ENCODE data around the gene PHACTR3.

PHACTR3 gene

DNA sequence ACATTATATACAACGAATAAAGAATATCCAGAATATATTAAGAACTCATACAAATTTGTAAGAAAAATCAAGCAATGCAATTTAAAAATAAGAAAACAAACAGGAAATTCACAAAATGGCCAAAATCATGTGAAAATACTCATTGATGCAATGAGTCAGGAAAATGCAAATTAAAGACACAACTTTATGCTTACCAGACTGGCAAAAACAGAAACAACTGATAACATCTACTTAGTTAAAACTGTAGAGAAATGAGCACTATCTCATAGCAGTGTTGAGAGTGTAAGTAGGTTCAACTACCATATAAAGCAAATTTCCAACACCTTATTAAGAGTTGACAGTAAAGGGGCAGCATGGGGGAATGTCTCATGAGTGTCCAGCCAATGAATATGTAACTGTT lies 266.8 kb downstream of the PHACTR3 start:
- H3K4me2 ChIP-seq (ENCODE audit: low read length): no peak overlapping the region
- no peaks in the 10 kb centered on the region for H3K27me3 ChIP-seq (ENCODE audit: insufficient read depth, low read length)
- no peaks in the 10 kb centered on the region for H3K79me2 ChIP-seq (ENCODE audit: insufficient read depth, low read length)
- no peaks in the 10 kb centered on the region for H3K36me3 ChIP-seq (ENCODE audit: insufficient read depth, low read length)
- no peaks in the 10 kb centered on the region for H3K9me3 ChIP-seq (ENCODE audit: low read length)
- H3K4me1 ChIP-seq (ENCODE audit: insufficient read depth, low read length, severe bottlenecking): no peaks in the 10 kb centered on the region
- no peaks in the 10 kb centered on the region for H3K9me2 ChIP-seq (ENCODE audit: low read depth, low read length)
- H3K9ac ChIP-seq (ENCODE audit: low read length): no peak overlapping the region
- no peak overlapping the region for H2AFZ ChIP-seq (ENCODE audit: low read length)
- H4K20me1 ChIP-seq (ENCODE audit: insufficient read depth, low read length): no peaks in the 10 kb centered on the region
- no peak overlapping the region for H3K27ac ChIP-seq (ENCODE audit: low read depth, low read length, poor library complexity, severe bottlenecking)
- no peak for TF ChIP-seq EZH2 (IDR thresholded peaks at IDR 0.05; ENCODE audit: borderline replicate concordance, low read length)
- TF ChIP-seq, protein P1, sequence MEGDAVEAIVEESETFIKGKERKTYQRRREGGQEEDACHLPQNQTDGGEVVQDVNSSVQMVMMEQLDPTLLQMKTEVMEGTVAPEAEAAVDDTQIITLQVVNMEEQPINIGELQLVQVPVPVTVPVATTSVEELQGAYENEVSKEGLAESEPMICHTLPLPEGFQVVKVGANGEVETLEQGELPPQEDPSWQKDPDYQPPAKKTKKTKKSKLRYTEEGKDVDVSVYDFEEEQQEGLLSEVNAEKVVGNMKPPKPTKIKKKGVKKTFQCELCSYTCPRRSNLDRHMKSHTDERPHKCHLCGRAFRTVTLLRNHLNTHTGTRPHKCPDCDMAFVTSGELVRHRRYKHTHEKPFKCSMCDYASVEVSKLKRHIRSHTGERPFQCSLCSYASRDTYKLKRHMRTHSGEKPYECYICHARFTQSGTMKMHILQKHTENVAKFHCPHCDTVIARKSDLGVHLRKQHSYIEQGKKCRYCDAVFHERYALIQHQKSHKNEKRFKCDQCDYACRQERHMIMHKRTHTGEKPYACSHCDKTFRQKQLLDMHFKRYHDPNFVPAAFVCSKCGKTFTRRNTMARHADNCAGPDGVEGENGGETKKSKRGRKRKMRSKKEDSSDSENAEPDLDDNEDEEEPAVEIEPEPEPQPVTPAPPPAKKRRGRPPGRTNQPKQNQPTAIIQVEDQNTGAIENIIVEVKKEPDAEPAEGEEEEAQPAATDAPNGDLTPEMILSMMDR (IDR thresholded peaks at IDR 0.05; ENCODE audit: low read length): no peak
- no peaks in the 10 kb centered on the region for H3F3A ChIP-seq (ENCODE audit: insufficient read depth, low read length)
- no peak overlapping the region for H3K4me3 ChIP-seq (ENCODE audit: low read depth, low read length, poor library complexity, severe bottlenecking)

DNA sequence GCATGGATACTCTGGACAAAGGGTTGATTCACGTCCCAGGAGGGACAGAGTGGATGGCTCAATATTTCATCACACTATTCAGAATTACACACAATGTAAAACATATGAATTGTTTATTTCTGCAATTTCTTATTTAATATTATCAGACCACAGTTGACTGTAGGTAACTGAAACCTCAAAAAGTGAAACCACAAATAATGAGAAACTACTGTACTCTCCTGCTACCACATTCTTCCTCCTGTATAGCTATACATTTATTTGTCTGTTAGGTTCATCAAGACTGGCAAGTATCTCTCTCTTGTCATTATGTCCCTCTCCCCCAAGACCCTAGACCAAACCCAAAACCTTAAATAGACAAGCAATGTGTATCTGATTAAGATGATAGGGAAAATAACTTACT lies 269.1 kb downstream of the PHACTR3 start:
- Histone ChIP-seq H3K9ac (ENCODE audit: low read length) (no peak overlapping the region), H3K4me1 (ENCODE audit: insufficient read depth, low read length, severe bottlenecking) (no peaks in the 10 kb centered on the region), H2AFZ (ENCODE audit: low read length) (no peak overlapping the region), H3K9me3 (ENCODE audit: low read length) (no peaks in the 10 kb centered on the region), H3K27me3 (ENCODE audit: insufficient read depth, low read length) (no peaks in the 10 kb centered on the region), H3K9me2 (ENCODE audit: low read depth, low read length) (no peaks in the 10 kb centered on the region), H4K20me1 (ENCODE audit: insufficient read depth, low read length) (no peaks in the 10 kb centered on the region), H3K36me3 (ENCODE audit: insufficient read depth, low read length) (no peaks in the 10 kb centered on the region), H3K4me3 (ENCODE audit: low read depth, low read length, poor library complexity, severe bottlenecking) (no peak overlapping the region), H3K27ac (ENCODE audit: low read depth, low read length, poor library complexity, severe bottlenecking) (no peak overlapping the region), H3K4me2 (ENCODE audit: low read length) (no peak overlapping the region), H3F3A (ENCODE audit: insufficient read depth, low read length) (no peaks in the 10 kb centered on the region), H3K79me2 (ENCODE audit: insufficient read depth, low read length) (no peaks in the 10 kb centered on the region)
- TF ChIP-seq, protein P1 (IDR thresholded peaks at IDR 0.05; ENCODE audit: low read length): no peak
- TF ChIP-seq EZH2 (IDR thresholded peaks at IDR 0.05; ENCODE audit: borderline replicate concordance, low read length): no peak

DNA sequence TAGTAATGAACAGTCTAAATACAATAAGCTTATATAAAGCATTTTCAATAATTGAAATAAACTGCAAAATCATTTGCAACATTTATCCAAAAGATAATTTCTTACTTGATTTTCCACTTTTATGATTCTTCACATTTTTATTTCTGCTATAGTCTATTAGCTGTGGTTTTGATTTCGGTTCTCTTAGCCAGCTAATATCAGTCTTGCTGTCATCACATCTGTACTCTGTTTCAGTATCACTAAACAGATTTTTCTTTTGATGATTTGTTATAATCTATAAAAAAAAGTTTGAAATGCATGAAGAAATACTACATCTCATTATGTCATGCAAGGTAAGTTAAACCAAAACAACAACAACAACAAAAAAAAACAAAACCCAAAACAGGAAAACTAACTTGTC lies 275.9 kb downstream of the PHACTR3 start:
- Histone ChIP-seq H4K20me1 (ENCODE audit: insufficient read depth, low read length) (no peaks in the 10 kb centered on the region), H3K9ac (ENCODE audit: low read length) (no peak overlapping the region), H3K9me2 (ENCODE audit: low read depth, low read length) (no peaks in the 10 kb centered on the region), H3K79me2 (ENCODE audit: insufficient read depth, low read length) (no peaks in the 10 kb centered on the region), H3K36me3 (ENCODE audit: insufficient read depth, low read length) (no peaks in the 10 kb centered on the region), H3F3A (ENCODE audit: insufficient read depth, low read length) (no peaks in the 10 kb centered on the region), H3K9me3 (ENCODE audit: low read length) (no peaks in the 10 kb centered on the region), H3K4me3 (ENCODE audit: low read depth, low read length, poor library complexity, severe bottlenecking) (no peak overlapping the region), H3K4me1 (ENCODE audit: insufficient read depth, low read length, severe bottlenecking) (no peaks in the 10 kb centered on the region), H3K27me3 (ENCODE audit: insufficient read depth, low read length) (no peaks in the 10 kb centered on the region), H3K27ac (ENCODE audit: low read depth, low read length, poor library complexity, severe bottlenecking) (no peak overlapping the region), H2AFZ (ENCODE audit: low read length) (no peak overlapping the region), H3K4me2 (ENCODE audit: low read length) (no peak overlapping the region)
- no peak for TF ChIP-seq EZH2 (IDR thresholded peaks at IDR 0.05; ENCODE audit: borderline replicate concordance, low read length)
- TF ChIP-seq, protein P1 (IDR thresholded peaks at IDR 0.05; ENCODE audit: low read length): no peak

Measured in OCI-LY1 (cell line).